ENCODE data around the gene NUDT1. TPM values are rescaled to one million over a fixed set of nuclear protein-coding genes. Genes with fewer than 3 reads are reported as not detected.

The NUDT1 gene
- total RNA-seq (2021; ENCODE audit: unreplicated experiment) = 92.6 TPM
- polyA plus RNA-seq (2012; ENCODE audit: insufficient read length) = 114 TPM
- percentile 65 among the genes with signal in this experiment for Bru-seq, nascent RNA
- percentile 60 among the genes with signal in this experiment for BruChase-seq, experiment 1, labeled RNA remaining after a 2-hour chase
- percentile 67 among the genes with signal in this experiment for BruChase-seq, experiment 2, labeled RNA remaining after a 6-hour chase
- long read RNA-seq, transcript NUDT1-203 (4 exons, 662 nt) = minor isoform, 15 of 50 reads
- long read RNA-seq, transcript NUDT1-201 (4 exons, 698 nt) = minor isoform, 5 of 50 reads
- long read RNA-seq, transcript NUDT1-206 (3 exons, 714 nt) = major isoform, 25 of 50 reads
- long read RNA-seq, partial matches to known transcripts = 1 of 50 reads
- long read RNA-seq, other reads (novel, unspliced or antisense) = 2 of 50 reads

DNA sequence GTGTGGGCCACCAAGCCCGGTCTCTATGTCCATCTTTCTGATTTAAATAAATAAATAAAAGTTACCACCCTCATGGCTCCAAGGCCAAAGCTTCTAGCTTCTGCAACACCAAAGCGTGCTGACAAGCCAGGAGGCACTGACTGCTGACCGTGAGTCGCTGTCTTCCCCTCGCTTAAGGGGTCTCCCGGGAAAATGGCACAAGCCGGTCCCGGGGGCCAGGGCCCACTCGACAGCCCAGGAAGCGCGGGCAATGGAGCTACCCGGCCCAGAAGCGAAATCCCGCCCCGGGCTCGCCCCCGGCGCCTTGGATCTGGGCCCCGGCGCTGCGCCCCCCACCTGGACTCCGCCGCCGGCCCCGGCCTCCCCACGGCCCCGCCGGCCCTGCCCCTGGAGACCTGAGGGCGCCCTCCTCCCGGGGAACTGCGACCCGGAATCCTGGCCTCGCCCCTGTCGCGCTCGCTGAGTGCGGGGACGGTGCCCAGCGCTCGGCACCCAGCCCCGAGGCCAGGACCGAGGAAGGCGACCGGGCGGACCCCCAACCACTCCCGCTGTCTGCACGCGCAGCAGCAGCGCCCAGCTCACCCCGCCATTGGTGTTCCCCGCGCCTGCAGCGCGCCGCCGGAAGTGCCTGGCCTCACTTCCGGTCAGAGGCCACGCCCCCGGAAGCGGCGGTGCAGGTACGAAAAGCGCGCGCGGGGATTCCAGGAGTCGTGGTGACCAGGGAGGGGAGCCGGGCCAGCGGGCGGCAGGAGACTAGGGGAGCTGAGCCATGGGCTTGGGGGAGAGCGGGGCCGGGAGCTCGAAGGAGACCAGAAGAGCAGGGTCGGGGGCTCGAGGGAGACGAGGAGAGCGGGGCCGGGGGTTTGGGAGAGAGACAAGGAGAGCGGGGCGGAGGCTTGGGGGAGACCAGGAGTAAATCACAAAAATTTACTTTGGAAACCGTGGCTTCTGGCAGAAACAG, at the start of gene NUDT1, which contains the start of gene MRM2:
Gene NUDT1 (plus strand): TSS at position 647 of the 961 bp plus-strand sequence. CDS start 2,349 bp downstream, outside the sequence.
Gene MRM2 (minus strand): TSS at position 626 of the 961 bp plus-strand sequence. CDS start 36 bp downstream, at position 590.
- in situ Hi-C loops (cut with HindIII; ENCODE audit: low pct_unique_long_range_greater_than_20kb, low sequenced_read_pairs) = no loop called here
- CTCF ChIA-PET = interaction anchor here (0.7 kb wide), 1 partner anchor 81 kb away, joined by 3 read pairs; no protein-coding TSS in a partner anchor
- TF ChIP-seq, protein P1, sequence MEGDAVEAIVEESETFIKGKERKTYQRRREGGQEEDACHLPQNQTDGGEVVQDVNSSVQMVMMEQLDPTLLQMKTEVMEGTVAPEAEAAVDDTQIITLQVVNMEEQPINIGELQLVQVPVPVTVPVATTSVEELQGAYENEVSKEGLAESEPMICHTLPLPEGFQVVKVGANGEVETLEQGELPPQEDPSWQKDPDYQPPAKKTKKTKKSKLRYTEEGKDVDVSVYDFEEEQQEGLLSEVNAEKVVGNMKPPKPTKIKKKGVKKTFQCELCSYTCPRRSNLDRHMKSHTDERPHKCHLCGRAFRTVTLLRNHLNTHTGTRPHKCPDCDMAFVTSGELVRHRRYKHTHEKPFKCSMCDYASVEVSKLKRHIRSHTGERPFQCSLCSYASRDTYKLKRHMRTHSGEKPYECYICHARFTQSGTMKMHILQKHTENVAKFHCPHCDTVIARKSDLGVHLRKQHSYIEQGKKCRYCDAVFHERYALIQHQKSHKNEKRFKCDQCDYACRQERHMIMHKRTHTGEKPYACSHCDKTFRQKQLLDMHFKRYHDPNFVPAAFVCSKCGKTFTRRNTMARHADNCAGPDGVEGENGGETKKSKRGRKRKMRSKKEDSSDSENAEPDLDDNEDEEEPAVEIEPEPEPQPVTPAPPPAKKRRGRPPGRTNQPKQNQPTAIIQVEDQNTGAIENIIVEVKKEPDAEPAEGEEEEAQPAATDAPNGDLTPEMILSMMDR (IDR thresholded peaks at IDR 0.05) = no peak
- peak; percentile 96 for TF ChIP-seq POLR2AphosphoS5 (IDR thresholded peaks at IDR 0.05; ENCODE audit: low read depth, low read length)
- TF ChIP-seq SIN3A (IDR thresholded peaks at IDR 0.05; ENCODE audit: borderline replicate concordance, insufficient read depth, low read depth, low read length) = peak; percentile 99
- TF ChIP-seq, protein P2, sequence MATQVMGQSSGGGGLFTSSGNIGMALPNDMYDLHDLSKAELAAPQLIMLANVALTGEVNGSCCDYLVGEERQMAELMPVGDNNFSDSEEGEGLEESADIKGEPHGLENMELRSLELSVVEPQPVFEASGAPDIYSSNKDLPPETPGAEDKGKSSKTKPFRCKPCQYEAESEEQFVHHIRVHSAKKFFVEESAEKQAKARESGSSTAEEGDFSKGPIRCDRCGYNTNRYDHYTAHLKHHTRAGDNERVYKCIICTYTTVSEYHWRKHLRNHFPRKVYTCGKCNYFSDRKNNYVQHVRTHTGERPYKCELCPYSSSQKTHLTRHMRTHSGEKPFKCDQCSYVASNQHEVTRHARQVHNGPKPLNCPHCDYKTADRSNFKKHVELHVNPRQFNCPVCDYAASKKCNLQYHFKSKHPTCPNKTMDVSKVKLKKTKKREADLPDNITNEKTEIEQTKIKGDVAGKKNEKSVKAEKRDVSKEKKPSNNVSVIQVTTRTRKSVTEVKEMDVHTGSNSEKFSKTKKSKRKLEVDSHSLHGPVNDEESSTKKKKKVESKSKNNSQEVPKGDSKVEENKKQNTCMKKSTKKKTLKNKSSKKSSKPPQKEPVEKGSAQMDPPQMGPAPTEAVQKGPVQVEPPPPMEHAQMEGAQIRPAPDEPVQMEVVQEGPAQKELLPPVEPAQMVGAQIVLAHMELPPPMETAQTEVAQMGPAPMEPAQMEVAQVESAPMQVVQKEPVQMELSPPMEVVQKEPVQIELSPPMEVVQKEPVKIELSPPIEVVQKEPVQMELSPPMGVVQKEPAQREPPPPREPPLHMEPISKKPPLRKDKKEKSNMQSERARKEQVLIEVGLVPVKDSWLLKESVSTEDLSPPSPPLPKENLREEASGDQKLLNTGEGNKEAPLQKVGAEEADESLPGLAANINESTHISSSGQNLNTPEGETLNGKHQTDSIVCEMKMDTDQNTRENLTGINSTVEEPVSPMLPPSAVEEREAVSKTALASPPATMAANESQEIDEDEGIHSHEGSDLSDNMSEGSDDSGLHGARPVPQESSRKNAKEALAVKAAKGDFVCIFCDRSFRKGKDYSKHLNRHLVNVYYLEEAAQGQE (IDR thresholded peaks at IDR 0.05; ENCODE audit: insufficient read depth in 1 of 2, low read depth in 2 of 2, low read length in 1 of 2) = peak in 1 of 2 experiments; percentile 71; a peak in 1 of 4 replicates
- ATAC-seq (peak; percentile 95), DNase-seq (ENCODE audit: low read depth, low spot score) (no peak)
- Histone ChIP-seq H3K27ac (ENCODE audit: low read length) (peak within 1 kb of the TSS; percentile 94), H3K4me3 (ENCODE audit: low read depth in 2 of 2, low read length in 2 of 2) (peak within 1 kb of the TSS; percentile 88 to 95), H3K9me3 (ENCODE audit: control insufficient read depth, insufficient read depth, low read depth, low read length) (no peaks in the 10 kb centered on the region), H3K27me3 (ENCODE audit: control insufficient read depth, insufficient read depth, low read length) (no peaks in the 10 kb centered on the region), H3K4me1 (ENCODE audit: control insufficient read depth, insufficient read depth, low read length) (peaks cover 16% of the 10 kb centered on the region), H3K36me3 (ENCODE audit: control insufficient read depth, insufficient read depth, low read length) (peaks cover 12% of the 10 kb centered on the region)
- POLR2A ChIA-PET = interaction anchor here (0.7 kb wide), 1 partner anchor 50 kb away, joined by 4 read pairs; no protein-coding TSS in a partner anchor
- BruUV-seq (replicated peaks) = no TSS peak
- intact Hi-C loops (cut with micrococcal nuclease; ENCODE audit: unreplicated experiment) = no loop called here

DNA sequence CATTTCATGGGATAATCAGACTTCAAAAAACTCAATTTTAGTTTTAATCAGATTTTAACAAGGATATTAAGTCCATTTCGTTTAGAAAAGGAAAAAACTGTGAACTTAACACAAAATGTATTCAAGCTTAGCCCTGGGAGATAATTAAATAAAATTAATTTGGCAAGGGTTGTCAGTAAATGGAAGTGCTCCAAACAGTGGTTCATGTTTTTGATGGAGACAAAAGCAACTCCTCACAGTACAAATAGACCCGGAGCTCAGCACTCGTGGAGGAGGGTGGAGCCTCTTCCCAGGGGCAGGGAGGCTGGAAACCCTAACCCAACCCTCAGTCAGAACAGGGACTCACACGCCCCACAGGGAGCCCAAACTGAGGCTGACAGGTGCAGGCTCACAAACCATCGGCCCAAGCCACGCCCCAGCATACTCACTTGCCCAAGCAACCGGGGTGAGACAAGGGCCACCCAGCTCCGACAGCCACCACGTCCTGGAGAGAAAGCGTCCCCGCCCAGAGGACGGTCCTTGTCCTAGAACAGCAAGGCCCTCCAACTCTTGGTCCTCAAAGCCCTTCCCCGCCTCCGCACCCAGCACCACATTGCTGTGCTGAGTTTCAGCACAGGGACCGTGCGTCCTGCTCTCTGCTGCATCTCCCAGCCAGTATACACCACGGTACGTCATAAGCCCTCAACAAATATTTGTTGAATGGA, 49.0 kb upstream of the NUDT1 start:
- no peak overlapping the region for H3K27ac ChIP-seq (ENCODE audit: low read length)

More for the DNA sequence above, 49.0 kb upstream of the NUDT1 start:
- CTCF ChIA-PET = no interaction called here
- Histone ChIP-seq H3K4me1 (ENCODE audit: control insufficient read depth, insufficient read depth, low read length) (no peaks in the 10 kb centered on the region), H3K4me3 (ENCODE audit: low read depth in 2 of 2, low read length in 2 of 2) (no peak overlapping the region), H3K27me3 (ENCODE audit: control insufficient read depth, insufficient read depth, low read length) (no peaks in the 10 kb centered on the region), H3K9me3 (ENCODE audit: control insufficient read depth, insufficient read depth, low read depth, low read length) (no peaks in the 10 kb centered on the region), H3K36me3 (ENCODE audit: control insufficient read depth, insufficient read depth, low read length) (no peaks in the 10 kb centered on the region)
- POLR2A ChIA-PET = no interaction called here
- in situ Hi-C loops (cut with HindIII; ENCODE audit: low pct_unique_long_range_greater_than_20kb, low sequenced_read_pairs) (loop anchor here (10.0 kb wide), 1 partner anchor 58 kb away; no protein-coding TSS in a partner anchor), intact Hi-C loops (cut with micrococcal nuclease; ENCODE audit: unreplicated experiment) (no loop called here)
- ATAC-seq (no peak), DNase-seq (ENCODE audit: low read depth, low spot score) (no peak)
- BruUV-seq (replicated peaks) = no TSS peak
- TF ChIP-seq, protein P2 (IDR thresholded peaks at IDR 0.05; ENCODE audit: insufficient read depth in 1 of 2, low read depth in 2 of 2, low read length in 1 of 2) = no peak
- no peak for TF ChIP-seq TCF7L2 (IDR thresholded peaks at IDR 0.05; ENCODE audit: low read depth, low read length)
- no peak for TF ChIP-seq SIN3A (IDR thresholded peaks at IDR 0.05; ENCODE audit: borderline replicate concordance, insufficient read depth, low read depth, low read length)
- no peak for TF ChIP-seq POLR2AphosphoS5 (IDR thresholded peaks at IDR 0.05; ENCODE audit: low read depth, low read length)
- TF ChIP-seq, protein P1 (IDR thresholded peaks at IDR 0.05) = no peak
